Kidney epithelial cell (primary cell): ENCODE measurements around the gene ARPP21. TPM values are rescaled to one million over a fixed set of nuclear protein-coding genes. Genes with fewer than 3 reads are reported as not detected.

Source experiments
- DNase-seq: peaks from one replicate; pipeline ENCODE4 v3.0.0-alpha.2; 2010; ENCODE audit warnings: low read depth
- H3K27me3 ChIP-seq: 2 replicates; pipeline ENCODE4 v1.6.0; 2011; ENCODE audit warnings: low read length; ENCODE audit not compliant: control insufficient read depth, insufficient read depth
- H3K36me3 ChIP-seq: 2 replicates; pipeline ENCODE4 v1.5.1; 2011; ENCODE audit warnings: low read length; ENCODE audit not compliant: control insufficient read depth, insufficient read depth
- H3K4me3 ChIP-seq: 2 replicates; pipeline ENCODE4 v1.5.1; 2011; ENCODE audit warnings: low read depth, mild to moderate bottlenecking, control low read depth, low read length
- CTCF ChIP-seq: IDR thresholded peaks from 2 replicates; pipeline ENCODE4 v1.5.1; 2011; ENCODE audit warnings: mild to moderate bottlenecking, moderate library complexity, low read length, control low read depth, inconsistent platforms; ENCODE audit not compliant: insufficient read depth, poor library complexity, severe bottlenecking
- total RNA-seq: library from RNA; depleted of rRNA; stranded (reverse); fragments of >200 nt; gene quantifications from 2 replicates; pipeline ENCODE4 v1.2.3, GENCODE V29; 2015

ARPP21 gene
- total RNA-seq, 1 donor from 2014 or later = 0.71 TPM

GRCh38 chr3:35773417-35773816 lies 134.1 kb downstream of the ARPP21 start:
- H3K4me3 ChIP-seq = no peak overlapping the region
- no peaks in the 10 kb centered on the region for H3K27me3 ChIP-seq
- H3K36me3 ChIP-seq = no peaks in the 10 kb centered on the region
- no peak for DNase-seq
- TF ChIP-seq CTCF = no peak

- no peak overlapping the region for H3K4me3 ChIP-seq
- no peaks in the 10 kb centered on the region for H3K27me3 ChIP-seq
- no peak for DNase-seq
- H3K36me3 ChIP-seq = no peaks in the 10 kb centered on the region
- TF ChIP-seq CTCF = no peak
Observed at GRCh38 chr3:35776346-35776745, 137.0 kb downstream of the ARPP21 start.

- TF ChIP-seq CTCF = no peak
- no peak overlapping the region for H3K4me3 ChIP-seq
- no peaks in the 10 kb centered on the region for H3K27me3 ChIP-seq
- no peak for DNase-seq
- H3K36me3 ChIP-seq = no peaks in the 10 kb centered on the region
Observed at GRCh38 chr3:35777065-35777464, 137.7 kb downstream of the ARPP21 start.

GRCh38 chr3:35777563-35778554 lies 138.5 kb downstream of the ARPP21 start:
- TF ChIP-seq CTCF = no peak
- no peaks in the 10 kb centered on the region for H3K36me3 ChIP-seq
- H3K4me3 ChIP-seq = no peak overlapping the region
- DNase-seq = no peak
- no peaks in the 10 kb centered on the region for H3K27me3 ChIP-seq

- DNase-seq = no peak
- no peak for TF ChIP-seq CTCF
- Histone ChIP-seq H3K36me3 (no peaks in the 10 kb centered on the region), H3K27me3 (no peaks in the 10 kb centered on the region), H3K4me3 (no peak overlapping the region)
Observed at GRCh38 chr3:35779611-35780010, 140.3 kb downstream of the ARPP21 start.

- Histone ChIP-seq H3K4me3 (no peak overlapping the region), H3K36me3 (no peaks in the 10 kb centered on the region), H3K27me3 (no peaks in the 10 kb centered on the region)
- no peak for TF ChIP-seq CTCF
- DNase-seq = no peak
Observed at GRCh38 chr3:35780800-35781199, 141.5 kb downstream of the ARPP21 start.
